OCI-LY3 (cell line): ENCODE results near the gene LRRC4C.

Experiments used
- H2AFZ ChIP-seq: fragments of 200-600, 300-600 bp; shearing (Covaris generic); 2 replicates; pipeline ENCODE4 v1.6.0; 2014; ENCODE audit warnings: antibody characterized with exemption, low read depth, low read length
- H3K27ac ChIP-seq: fragments of 200-600, 300-600 bp; sonication (generic); 2 replicates; pipeline ENCODE4 v1.5.1; 2014; ENCODE audit warnings: mild to moderate bottlenecking, low read length, moderate library complexity, mixed read lengths
- H3K27me3 ChIP-seq: fragments of 200-600, 300-600 bp; sonication (generic); 2 replicates; pipeline ENCODE4 v1.6.1; 2014; ENCODE audit warnings: low read depth, low read length, mixed read lengths
- H3K36me3 ChIP-seq: fragments of 200-600, 300-600 bp; sonication (generic); replicated peaks from 2 replicates; pipeline ENCODE3; 2014; ENCODE audit warnings: low read depth, low read length, mixed read lengths
- H3K4me1 ChIP-seq: fragments of 300-600, 200-600 bp; sonication (generic); 2 replicates; pipeline ENCODE4 v1.6.1; 2014; ENCODE audit warnings: low read length, mixed read lengths
- H3K4me2 ChIP-seq: fragments of 200-600, 300-600 bp; sonication (generic); 2 replicates; pipeline ENCODE4 v1.6.1; 2014; ENCODE audit warnings: low read length, mixed read lengths
- H3K4me3 ChIP-seq: fragments of 300-600, 200-600 bp; sonication (generic); 2 replicates; pipeline ENCODE4 v1.5.1; 2014; ENCODE audit warnings: antibody characterized with exemption, mild to moderate bottlenecking, low read length, moderate library complexity
- H3K79me2 ChIP-seq: fragments of 300-600, 200-600 bp; shearing (Covaris generic); 2 replicates; pipeline ENCODE4 v1.6.1; 2014; ENCODE audit warnings: mild to moderate bottlenecking, low read length, mixed read lengths
- H3K9ac ChIP-seq: fragments of 300-600, 200-600 bp; shearing (Covaris generic); 2 replicates; pipeline ENCODE4 v1.6.0; 2014; ENCODE audit warnings: mild to moderate bottlenecking, low read length, moderate library complexity
- H3K9me3 ChIP-seq: fragments of 200-600, 300-600 bp; shearing (Covaris generic); 2 replicates; pipeline ENCODE4 v1.6.1; 2014; ENCODE audit warnings: low read length, mixed read lengths; ENCODE audit not compliant: insufficient read depth
- H4K20me1 ChIP-seq: fragments of 200-600, 300-600 bp; sonication (generic); 2 replicates; pipeline ENCODE4 v1.6.1; 2016; ENCODE audit warnings: low read length, mixed read lengths; ENCODE audit not compliant: insufficient read depth
- EZH2phosphoT487 ChIP-seq: fragments of 200-600 bp; shearing (Covaris generic); IDR thresholded peaks from 2 replicates; pipeline ENCODE4 v1.6.1; 2018; ENCODE audit warnings: antibody characterized with exemption, mixed run types, low read depth
- TF ChIP-seq, protein P1 (sequence below): fragments of 200-600, 300-600 bp; sonication (generic); IDR thresholded peaks from 2 replicates; pipeline ENCODE4 v1.5.1; 2014; ENCODE audit warnings: antibody characterized with exemption, low read length, low read depth

The LRRC4C gene

DNA sequence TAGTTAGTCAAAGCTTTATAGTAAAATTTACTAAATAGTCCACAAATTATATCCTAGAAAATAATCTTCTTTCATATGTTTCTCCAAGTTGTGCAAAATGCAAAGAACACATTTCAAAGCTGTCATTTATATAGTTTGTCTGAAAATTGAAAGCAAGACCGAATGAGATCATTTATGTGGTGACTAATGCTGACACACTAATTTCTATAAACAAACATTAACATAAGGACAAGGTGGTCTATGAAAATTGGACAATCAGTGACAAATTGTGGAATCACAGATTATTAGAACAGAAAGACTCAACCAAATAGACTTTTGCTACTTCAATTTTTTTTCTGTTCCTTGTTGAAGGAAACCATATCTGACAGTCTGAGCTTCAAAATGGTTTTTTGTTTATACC lies 1056.1 kb downstream of the LRRC4C start:
- Histone ChIP-seq H3K4me1 (no peaks in the 10 kb centered on the region), H3K9me3 (no peaks in the 10 kb centered on the region), H3K79me2 (no peaks in the 10 kb centered on the region), H3K4me3 (no peak overlapping the region), H3K27ac (no peak overlapping the region), H3K36me3 (no peaks in the 10 kb centered on the region), H3K9ac (no peak overlapping the region), H4K20me1 (no peaks in the 10 kb centered on the region), H2AFZ (no peak overlapping the region), H3K27me3 (no peaks in the 10 kb centered on the region), H3K4me2 (no peak overlapping the region)
- TF ChIP-seq, protein P1, sequence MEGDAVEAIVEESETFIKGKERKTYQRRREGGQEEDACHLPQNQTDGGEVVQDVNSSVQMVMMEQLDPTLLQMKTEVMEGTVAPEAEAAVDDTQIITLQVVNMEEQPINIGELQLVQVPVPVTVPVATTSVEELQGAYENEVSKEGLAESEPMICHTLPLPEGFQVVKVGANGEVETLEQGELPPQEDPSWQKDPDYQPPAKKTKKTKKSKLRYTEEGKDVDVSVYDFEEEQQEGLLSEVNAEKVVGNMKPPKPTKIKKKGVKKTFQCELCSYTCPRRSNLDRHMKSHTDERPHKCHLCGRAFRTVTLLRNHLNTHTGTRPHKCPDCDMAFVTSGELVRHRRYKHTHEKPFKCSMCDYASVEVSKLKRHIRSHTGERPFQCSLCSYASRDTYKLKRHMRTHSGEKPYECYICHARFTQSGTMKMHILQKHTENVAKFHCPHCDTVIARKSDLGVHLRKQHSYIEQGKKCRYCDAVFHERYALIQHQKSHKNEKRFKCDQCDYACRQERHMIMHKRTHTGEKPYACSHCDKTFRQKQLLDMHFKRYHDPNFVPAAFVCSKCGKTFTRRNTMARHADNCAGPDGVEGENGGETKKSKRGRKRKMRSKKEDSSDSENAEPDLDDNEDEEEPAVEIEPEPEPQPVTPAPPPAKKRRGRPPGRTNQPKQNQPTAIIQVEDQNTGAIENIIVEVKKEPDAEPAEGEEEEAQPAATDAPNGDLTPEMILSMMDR: no peak
- TF ChIP-seq EZH2phosphoT487: no peak

DNA sequence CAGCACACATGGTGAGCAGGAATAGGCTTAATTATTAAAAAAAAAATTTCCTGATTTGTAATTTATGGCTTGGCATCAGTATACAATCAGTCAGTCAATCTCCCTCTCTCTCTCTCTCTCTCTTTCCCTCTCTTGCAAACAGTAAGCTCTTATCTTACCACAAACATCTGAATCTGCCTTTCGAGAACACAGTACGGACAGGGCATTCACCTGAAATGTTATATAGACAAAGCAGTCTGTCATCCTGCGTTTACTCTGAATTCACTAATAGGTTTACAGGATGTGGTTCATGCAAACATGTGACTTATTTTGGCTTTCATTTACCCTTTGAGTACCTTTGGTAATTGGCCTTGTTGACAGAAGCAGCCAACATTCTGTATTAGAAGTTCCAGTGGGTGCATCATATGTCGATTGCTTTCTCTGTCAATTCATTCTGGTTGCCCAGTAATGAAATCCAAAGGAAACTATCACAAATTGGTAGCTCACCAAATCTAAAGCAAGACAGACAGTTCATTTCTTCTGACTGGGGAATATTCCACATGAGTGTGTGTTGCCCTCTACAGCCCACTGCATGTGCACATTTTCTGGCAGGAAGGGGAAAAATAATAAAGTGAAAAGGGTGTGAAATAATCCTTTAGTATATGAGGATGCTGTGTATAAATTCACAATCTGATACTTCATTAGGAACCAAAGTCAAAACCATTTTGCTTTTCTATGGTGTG lies 1058.2 kb downstream of the LRRC4C start:
- Histone ChIP-seq H2AFZ (no peak overlapping the region), H3K27me3 (no peaks in the 10 kb centered on the region), H3K4me2 (no peak overlapping the region), H3K36me3 (no peaks in the 10 kb centered on the region), H3K27ac (no peak overlapping the region), H3K4me3 (no peak overlapping the region), H3K9ac (no peak overlapping the region), H3K79me2 (no peaks in the 10 kb centered on the region), H3K4me1 (no peaks in the 10 kb centered on the region), H3K9me3 (no peaks in the 10 kb centered on the region), H4K20me1 (no peaks in the 10 kb centered on the region)
- no peak for TF ChIP-seq EZH2phosphoT487
- TF ChIP-seq, protein P1: peak; percentile 14; the same call in 1 of the 2 replicates

DNA sequence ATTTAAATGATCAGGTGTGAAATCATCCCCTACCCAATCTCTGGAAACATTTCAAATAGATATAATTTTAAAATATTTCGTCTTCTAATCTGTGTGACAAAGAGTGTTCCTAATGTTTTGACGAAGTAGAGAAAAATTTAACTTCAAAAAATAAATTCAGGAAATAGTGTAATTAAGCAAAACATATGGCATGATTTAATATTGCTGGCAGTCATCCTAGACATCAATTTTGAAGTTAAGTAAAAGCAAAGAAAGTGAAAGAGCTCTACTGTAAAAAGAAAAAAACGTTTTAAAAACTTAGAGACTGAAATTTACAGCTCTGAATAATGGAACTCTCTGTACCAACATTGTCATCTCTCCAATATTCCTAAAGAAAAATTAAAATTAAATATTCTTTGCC lies 1062.3 kb downstream of the LRRC4C start:
- no peaks in the 10 kb centered on the region for H3K36me3 ChIP-seq

DNA sequence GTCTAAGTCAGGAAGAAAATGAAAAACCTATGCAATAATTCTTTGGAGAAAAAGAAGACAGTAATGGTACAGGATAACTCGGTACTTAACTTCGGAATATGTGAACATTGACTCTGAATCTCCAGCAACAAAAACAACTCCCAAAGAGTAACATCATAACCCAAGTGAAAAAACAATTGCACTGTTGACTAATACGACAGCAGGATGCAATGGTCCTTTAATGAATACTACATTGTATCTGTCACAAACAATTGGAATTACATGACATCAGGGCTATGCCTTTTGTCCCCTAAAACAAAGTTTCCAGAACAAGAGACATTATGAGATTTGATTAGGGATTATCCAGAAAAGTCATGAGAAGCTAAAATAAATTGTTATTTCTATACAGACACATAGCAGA lies 1065.9 kb downstream of the LRRC4C start:
- no peak overlapping the region for H3K27ac ChIP-seq
- TF ChIP-seq, protein P1: no peak
- TF ChIP-seq EZH2phosphoT487: no peak
- no peak overlapping the region for H2AFZ ChIP-seq
- no peaks in the 10 kb centered on the region for H3K36me3 ChIP-seq
- no peaks in the 10 kb centered on the region for H3K4me1 ChIP-seq
- H4K20me1 ChIP-seq: no peaks in the 10 kb centered on the region
- H3K79me2 ChIP-seq: no peaks in the 10 kb centered on the region
- no peak overlapping the region for H3K4me3 ChIP-seq
- no peaks in the 10 kb centered on the region for H3K27me3 ChIP-seq
- H3K9me3 ChIP-seq: no peaks in the 10 kb centered on the region
- no peak overlapping the region for H3K4me2 ChIP-seq
- no peak overlapping the region for H3K9ac ChIP-seq

More for the DNA sequence above, 1062.3 kb downstream of the LRRC4C start:
- no peaks in the 10 kb centered on the region for H3K9me3 ChIP-seq
- H2AFZ ChIP-seq: no peak overlapping the region
- H3K27ac ChIP-seq: no peak overlapping the region
- no peaks in the 10 kb centered on the region for H3K4me1 ChIP-seq
- no peak for TF ChIP-seq EZH2phosphoT487
- TF ChIP-seq, protein P1: no peak
- no peaks in the 10 kb centered on the region for H4K20me1 ChIP-seq
- H3K79me2 ChIP-seq: no peaks in the 10 kb centered on the region
- no peak overlapping the region for H3K4me3 ChIP-seq
- no peaks in the 10 kb centered on the region for H3K27me3 ChIP-seq
- no peak overlapping the region for H3K9ac ChIP-seq
- H3K4me2 ChIP-seq: no peak overlapping the region
